HG03066 (cell line): ENCODE data around the gene FNDC3B.

Source experiments
- ATAC-seq: cut with Tn5 transposase; IDR thresholded peaks from one replicate; pipeline ENCODE4 v1.9.1; 2021; ENCODE audit warnings: low read depth; ENCODE audit not compliant: unreplicated experiment

FNDC3B gene

DNA sequence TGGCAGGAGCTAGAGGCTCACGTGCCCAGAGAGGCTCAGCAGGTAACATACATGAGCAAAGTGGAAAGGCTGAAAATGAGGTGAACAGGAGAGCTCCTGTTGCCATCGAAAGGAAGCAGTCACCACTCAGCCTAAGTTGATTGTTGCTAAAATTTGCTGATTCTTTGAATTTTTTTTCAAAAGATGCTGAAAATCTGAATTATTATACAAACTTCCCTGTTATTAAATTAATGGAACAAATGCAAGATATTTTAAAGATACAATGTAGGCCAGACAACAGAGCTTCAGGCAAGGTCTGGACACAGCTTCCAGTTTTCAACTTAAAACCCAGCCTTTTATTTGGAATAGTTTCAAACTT lies 257.6 kb downstream of the FNDC3B start:
- no peak for ATAC-seq

DNA sequence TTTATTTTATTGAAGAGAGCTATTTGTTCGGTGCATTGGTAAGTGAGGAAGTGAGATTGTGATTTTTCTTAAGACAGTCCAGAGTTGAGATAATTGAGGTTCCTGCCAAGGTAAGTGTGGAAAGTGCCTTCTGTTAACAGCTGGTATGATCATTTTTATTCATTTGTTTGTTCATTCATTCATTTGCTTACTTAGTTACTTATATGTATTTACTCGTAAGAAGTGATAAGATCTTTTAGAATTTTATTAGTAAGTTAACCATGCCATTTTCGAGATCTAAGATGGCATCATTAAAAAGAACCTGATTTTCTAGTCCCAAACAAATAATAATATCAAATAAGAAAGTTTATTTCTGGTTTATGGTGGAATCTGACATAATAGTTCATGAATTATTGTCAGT lies 258.9 kb downstream of the FNDC3B start:
- no peak for ATAC-seq

DNA sequence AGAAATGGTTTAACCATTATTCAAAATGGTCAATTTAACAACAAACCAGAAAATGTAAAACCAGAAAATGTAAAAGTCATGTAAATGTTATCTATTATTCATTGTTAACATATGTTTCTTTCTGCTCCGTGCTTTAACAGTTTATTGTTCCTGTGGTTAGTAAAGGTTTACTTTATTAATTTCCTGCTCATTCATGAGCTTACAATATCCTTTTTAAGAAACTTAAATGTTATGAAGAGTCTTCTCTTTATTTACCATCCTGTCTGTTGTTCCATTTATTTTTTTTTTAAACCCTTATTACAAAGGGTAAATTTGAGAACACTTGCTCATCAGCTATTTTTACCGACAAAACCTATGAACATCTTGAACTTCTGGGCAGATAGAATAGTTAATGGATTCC lies 260.8 kb downstream of the FNDC3B start:
- no peak for ATAC-seq

DNA sequence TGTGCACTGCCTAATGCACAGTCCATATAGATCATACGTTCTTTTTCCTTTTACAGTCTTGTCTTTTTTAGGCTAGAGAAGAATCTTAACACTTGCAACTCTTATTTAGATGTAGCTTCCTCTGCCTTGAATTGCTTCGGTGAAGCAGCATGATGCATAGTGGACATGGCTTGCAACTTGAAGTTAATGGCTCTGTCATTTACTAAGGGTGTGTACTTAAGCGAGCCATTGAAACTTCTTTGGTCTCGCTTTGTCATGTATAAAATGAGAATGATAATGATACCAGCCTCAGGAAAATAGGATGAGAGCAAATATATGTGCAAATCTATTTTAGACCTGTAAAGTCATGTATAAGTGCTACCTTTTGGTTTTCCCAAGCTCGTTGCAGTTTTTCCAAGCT lies 261.5 kb downstream of the FNDC3B start:
- no peak for ATAC-seq

DNA sequence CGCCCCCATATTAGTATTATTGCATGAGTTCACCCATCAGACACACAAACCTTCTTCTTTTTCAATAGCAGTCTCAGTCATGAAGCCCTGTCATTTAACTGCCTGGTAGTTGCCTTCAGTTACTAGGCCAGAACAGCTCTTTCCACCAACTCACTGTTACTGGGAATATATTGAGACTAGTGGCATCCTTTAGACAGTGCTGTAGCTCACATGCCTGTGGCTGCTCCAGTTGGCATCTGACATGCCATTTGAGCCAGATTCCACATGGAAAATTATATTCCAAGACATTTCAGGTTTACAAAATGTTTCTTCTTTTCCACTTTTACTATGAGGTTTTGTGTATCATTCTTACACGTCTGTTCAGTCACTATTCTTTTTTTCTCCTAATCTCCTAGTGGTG lies 262.8 kb downstream of the FNDC3B start:
- ATAC-seq = no peak

DNA sequence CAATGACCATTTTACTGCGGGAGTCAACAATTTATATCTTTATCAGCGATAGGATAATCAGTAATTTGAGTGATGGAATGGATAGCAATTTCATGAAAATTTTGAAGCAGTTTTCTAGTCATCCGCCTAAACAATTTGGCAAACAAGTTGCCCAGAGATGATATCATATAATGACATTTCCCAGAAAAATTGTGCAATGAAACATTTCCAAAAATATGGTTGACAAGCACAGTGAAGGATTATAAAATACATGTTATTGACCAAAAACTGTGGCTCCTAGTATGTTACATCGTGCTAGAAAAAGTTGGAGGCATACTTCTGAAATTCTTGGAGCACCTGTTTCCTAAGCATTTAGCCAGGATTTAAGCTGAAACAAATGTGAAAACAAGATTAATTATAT lies 263.8 kb downstream of the FNDC3B start:
- ATAC-seq = no peak

DNA sequence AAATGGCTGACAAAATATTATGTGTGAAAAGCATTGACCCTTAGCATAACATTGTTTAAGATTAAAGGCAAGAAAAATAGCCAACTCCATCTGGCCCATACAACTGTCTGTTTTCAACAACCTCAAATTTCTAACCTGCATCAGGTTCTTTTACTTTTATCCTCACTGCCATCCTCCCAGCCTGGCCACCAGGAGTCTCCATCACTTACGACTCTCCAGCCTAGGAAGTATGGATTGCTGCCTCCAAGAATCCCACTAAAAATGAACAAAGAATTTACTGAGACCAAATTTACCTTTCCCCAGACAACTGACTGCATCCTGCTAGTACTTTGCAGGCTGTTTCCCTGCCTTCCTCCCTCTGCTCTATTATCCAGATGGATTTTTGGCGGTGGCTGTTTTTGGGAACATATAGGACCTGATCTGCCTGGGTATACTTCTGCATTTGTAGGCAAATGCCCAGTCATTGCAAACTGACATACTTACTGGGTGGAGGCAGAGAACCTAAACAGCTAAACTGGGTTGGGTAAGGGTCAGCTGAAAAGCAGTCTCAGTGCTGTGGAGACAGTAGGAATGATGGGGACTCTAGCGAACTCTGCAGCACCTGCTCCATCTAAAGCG lies 264.7 kb downstream of the FNDC3B start:
- ATAC-seq = no peak

DNA sequence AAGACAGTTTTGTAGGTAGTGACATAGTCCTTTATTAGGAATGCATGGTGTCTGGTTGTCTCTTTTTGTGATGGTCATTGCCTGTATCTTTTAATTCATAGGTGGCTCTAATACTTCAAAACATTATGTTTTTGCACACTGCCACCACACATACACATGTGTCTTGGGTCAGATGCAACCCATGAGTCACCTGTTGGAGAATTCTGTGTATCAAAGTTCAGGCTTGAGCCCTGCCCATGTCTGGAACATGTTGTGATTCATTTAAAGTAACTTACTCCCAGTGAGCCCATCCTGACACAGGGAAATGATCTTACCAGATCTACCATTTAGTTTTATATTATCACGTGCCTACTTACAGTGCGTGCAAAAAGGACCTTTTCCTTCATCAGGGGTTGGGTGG lies 266.2 kb downstream of the FNDC3B start:
- no peak for ATAC-seq

DNA sequence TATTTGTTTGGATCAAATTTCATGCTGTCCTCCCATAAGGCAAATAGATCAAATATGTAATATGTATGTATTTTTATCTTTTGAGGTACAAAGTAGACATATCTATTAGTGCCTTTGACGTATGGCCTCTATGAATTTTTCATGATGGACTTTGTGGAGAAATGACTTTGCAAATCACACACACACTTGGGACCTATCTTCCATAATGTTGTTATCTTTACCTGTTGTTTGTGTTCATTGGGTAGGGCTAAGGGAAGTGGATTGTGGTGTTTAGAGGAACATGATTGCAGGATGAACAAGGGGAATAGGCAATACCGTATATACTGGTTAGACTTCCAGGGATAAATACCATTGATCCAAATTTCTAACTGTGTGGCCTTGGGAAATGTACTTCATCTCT lies 266.6 kb downstream of the FNDC3B start:
- ATAC-seq = no peak

DNA sequence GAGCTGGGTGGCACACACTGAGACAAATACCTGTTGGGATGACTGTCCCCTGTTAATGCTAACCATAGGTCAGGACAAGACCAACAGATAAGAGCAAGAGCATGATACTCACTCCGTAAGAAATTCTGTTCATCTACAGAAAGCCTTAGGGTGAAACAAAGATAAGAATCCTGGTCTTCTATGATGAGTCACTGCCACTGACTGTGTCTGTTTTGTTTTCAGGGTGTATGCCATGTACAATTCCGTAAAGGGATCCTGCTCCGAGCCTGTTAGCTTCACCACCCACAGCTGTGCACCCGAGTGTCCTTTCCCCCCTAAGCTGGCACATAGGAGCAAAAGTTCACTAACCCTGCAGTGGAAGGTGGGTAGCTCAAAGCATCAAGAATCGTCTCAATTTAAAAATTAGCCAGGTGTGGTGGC lies 267.8 kb downstream of the FNDC3B start:
- no peak for ATAC-seq

DNA sequence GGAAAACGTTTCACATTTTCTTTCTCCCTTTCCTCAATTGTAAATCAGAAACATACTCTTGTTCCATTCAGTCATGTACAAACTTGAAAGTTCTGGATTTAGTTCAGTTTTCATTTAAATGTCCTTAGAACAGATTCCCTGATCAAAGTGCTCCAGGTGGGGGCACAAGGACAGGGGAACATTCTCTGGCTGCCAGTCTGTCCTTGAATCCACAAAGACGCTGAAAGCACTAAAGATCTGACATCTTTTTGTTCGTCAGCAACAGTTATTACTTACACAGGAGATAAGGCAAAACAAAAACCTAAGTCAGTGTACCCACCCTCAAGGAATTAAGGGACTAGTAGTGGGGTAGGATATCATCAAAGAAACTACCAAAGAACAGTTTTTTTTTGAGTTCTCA lies 269.7 kb downstream of the FNDC3B start:
- ATAC-seq = no peak

DNA sequence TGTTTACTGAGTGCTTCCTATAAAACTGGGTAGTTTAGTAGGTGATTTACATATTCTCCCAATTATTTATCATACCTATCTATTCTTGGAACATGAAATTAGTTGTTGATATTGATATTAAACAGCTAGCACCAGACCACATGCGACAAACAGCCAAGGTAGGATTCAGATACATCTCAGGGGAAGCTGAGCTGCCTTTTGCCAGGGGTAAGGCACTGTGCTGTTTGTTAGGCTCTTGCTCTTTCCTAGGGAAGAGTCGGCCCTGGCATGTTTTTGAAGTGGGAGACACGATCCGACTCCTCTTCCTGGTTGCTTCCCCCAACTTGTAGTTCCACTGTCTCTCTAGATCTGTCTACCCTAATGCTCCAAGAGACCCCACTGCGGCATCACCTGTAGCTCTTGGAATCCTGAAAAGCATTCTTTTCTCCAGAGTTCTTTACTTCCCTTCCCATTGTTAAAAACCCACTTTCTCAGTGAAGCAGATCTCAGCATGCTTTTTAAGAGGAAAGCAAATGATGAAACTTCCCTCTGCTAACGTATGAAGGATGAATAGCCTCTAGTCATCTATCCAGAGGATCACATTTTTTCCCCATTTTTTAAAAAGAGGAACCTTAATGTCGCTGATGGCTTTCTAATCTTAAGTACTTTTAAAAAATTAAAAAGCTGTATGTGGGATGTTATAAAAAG lies 270.5 kb downstream of the FNDC3B start:
- ATAC-seq = no peak

DNA sequence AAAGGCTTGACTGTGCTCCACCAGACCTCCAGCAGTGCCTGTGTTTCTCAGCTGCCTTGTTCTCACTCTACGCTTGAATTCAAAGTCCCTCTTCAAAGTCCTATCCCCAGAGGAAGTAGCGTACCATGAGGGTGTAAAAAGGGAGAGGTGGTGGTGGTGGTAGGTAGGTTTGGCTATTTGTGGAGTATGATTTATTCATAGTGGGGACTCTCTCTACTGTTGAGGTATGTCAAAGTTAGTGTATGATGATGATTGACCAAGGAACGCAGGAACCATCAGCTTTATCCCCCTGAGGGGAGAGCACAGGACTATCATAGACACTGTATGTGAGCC lies 271.0 kb downstream of the FNDC3B start:
- ATAC-seq = no peak

DNA sequence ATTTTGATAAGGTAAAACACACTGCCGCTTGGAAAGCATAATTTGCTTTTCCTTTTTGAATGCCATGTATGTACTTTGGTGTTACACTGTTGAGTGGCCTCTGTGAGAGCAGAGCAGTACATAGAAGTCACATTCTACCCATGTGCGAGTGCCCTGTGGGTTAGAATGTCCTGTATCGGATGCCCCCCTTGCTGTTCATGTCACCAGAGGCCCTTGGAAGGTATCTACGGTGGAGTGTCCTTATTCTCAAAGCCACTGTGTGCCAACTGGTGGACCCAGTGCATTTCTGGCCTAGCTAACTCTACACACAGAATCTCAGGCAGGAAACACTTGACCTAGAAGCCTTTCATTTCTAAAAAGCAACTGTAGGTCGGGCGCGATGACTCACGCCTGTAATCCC lies 271.8 kb downstream of the FNDC3B start:
- no peak for ATAC-seq

DNA sequence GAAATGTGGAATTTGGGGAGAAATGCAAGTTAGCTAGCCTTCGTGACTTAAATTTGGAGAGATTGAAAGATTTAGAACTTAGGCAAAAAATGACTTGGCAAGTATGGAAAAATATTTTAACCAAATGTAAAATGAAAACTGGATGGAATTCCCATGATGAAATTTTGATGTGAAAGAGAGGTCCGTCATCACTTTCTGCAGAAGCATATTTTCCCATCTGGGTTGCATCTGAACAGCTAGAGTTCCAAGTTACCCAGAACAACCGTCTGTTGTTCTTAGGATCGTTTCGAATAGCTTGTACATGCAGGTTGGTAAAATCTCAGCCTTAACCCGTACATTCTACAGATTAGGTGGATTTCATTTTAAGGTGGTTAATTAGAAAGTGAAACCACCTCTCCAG lies 272.6 kb downstream of the FNDC3B start:
- ATAC-seq = no peak

DNA sequence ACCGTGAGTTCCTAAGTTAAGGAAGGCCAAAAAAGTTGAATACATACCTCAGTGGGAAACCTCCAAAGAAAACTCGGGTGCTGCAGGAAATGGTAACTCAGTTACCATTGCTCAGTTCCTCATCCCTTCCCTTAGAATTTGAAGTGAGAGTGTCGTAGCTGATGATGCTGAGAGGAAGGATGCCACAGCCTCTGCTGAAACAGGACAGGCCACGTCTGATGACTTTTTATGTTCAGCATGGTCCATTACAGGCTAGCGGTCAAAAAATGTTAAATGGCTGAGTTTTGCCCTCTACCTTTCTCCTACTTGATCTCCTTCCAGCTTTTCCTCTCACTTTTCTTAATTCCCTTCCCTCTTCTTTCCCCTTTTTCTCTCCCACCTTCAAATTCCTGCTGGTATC lies 273.3 kb downstream of the FNDC3B start:
- no peak for ATAC-seq

DNA sequence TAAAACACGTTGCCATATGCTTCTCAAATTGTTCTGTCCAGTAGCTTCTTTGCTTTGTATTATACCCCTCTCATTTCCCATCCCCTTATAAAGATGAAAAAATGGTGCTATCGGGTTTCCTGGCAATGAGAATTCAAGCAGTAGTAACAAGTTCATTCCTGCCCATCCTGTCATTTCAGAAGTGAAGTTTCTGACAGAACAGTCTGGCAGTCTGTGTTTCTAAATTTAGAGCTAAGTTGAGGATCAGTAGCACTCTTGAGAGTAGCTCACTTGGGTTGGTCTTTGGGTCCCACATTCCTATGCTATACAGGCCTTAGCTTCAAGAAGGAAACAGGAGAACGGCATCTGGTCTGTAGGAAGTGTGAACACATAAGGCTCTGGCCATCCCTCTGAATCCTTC lies 274.3 kb downstream of the FNDC3B start:
- no peak for ATAC-seq

DNA sequence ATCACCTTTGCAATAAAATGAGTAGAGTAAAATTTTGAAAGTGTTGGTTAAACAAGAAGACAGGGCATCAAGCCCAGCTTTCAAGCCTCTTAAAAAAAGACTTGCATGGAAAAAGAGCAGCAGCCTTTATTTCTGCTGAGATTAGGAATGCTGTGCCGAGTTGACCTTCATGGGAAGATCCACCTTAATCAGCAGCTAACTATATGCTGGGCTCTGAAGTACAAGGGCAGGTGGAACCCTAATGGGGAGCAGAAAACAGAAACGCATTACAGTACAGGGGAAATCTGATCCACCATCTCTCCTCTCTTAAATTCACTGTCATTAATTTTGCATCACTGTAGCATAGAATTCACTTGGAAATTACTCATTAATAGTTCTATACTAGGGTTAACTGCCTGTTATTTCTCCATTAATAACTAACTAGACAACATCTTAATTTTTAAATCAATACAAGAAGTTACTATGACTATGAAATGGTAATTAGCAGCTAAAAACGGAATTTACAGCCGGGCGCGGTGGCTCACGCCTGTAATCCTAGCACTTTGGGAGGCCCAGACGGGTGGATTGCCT lies 275.3 kb downstream of the FNDC3B start:
- ATAC-seq = no peak

DNA sequence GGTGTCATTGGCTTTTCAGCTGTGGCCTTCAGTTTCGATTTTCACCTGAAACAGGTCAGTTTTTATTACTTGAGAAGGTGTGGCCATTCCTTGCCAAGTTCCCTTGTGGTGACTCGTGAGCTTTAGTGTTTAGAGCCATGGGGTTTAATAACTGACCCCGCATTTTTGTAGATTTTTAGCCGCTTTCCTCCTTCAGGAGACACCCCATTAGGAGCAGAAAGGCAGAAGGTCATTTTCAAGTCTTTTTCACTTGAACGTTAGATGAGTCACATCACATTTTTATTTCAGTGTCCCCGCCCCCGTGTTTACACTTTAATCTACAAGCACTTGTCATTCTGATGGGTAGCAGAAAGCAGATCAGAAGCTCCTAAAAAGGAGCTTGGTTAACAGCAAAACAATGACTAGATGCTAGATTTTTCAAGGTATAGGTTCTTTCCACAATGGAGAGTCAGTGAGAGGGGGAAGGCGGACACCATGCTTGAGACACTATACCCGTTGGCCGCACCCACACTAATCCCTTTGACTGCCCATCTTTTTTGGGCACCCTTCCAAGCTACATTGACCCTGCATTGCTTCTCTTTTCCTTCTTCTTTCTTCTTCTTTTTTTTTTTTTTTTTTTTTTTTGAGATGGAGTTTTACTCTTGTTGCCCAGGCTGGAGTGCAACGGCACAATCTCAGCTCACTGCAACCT lies 276.2 kb downstream of the FNDC3B start:
- no peak for ATAC-seq

DNA sequence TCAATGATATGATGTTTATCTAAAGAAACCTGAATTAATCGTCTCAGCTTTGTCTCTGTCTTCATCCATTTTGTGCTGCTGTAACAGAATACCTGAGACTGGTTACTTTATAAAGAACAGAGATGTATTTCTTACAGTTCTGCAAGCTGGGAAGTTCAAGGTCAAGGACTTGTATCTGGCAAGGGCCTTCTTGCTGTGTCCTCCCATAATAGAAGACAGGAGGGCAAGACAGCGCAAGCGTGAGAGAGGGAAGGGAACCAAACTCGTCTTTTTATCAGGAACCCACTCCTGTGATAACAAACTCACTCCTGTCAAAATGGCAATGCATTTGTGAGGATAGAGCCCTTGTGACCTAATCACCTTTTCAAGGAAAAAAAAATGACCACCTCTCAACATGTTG lies 277.4 kb downstream of the FNDC3B start:
- ATAC-seq = no peak

DNA sequence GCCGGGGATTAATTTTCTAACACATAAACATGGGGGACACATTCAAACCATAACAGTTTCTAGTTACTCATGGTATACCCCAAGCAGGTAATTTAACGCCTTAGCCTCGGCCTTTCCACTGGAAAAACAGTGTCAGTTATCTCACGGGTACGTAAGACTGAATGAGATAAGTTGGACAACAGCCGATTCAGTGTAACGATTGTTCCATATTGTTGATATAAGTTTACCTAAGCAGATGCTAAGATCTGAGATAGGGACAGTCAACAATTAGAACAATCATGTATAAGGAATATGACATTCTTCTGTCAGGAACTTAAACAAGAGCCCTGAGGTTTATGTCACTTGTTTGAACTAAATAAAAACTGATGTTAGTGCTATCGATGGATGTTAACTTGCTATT lies 278.1 kb downstream of the FNDC3B start:
- ATAC-seq = no peak

DNA sequence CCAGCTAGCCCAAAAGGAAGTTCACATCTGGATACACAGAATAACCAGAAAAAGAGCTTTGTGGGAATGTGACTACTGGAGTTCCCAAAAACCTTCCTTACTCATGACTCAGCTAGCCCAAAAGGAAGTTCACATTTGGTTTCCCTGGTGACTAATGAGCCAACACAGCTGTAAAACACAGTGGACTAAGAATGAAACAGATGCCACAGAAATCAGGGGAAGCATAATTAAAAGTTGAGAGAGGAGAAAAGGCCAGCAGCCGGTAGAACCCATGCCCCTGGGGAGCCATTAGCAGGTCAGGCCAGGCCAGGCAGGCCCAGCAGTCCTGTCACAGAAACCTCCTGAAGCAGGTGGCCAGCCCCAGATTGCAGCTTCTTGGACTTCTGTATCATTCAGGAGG lies 278.6 kb downstream of the FNDC3B start:
- peak; percentile 54 for ATAC-seq
